Measurements from ENCODE around the gene FICD. TPM values are rescaled to one million over a fixed set of nuclear protein-coding genes. Genes with fewer than 3 reads are reported as not detected.
A peak's percentile ranks its signal among the peaks of the same experiment; 100 is the strongest.

FICD gene
- total and polyA plus RNA-seq, 2 of the 13 experiments (the other 11 are each of a cell fraction or from before 2014, with no cell fraction given): 0.99 to 3.0 TPM

GRCh38 chr12:108562348-108563135, 47.5 kb downstream of the FICD start, which contains the start of gene ISCU (continued):
- TF ChIP-seq, protein P1, sequence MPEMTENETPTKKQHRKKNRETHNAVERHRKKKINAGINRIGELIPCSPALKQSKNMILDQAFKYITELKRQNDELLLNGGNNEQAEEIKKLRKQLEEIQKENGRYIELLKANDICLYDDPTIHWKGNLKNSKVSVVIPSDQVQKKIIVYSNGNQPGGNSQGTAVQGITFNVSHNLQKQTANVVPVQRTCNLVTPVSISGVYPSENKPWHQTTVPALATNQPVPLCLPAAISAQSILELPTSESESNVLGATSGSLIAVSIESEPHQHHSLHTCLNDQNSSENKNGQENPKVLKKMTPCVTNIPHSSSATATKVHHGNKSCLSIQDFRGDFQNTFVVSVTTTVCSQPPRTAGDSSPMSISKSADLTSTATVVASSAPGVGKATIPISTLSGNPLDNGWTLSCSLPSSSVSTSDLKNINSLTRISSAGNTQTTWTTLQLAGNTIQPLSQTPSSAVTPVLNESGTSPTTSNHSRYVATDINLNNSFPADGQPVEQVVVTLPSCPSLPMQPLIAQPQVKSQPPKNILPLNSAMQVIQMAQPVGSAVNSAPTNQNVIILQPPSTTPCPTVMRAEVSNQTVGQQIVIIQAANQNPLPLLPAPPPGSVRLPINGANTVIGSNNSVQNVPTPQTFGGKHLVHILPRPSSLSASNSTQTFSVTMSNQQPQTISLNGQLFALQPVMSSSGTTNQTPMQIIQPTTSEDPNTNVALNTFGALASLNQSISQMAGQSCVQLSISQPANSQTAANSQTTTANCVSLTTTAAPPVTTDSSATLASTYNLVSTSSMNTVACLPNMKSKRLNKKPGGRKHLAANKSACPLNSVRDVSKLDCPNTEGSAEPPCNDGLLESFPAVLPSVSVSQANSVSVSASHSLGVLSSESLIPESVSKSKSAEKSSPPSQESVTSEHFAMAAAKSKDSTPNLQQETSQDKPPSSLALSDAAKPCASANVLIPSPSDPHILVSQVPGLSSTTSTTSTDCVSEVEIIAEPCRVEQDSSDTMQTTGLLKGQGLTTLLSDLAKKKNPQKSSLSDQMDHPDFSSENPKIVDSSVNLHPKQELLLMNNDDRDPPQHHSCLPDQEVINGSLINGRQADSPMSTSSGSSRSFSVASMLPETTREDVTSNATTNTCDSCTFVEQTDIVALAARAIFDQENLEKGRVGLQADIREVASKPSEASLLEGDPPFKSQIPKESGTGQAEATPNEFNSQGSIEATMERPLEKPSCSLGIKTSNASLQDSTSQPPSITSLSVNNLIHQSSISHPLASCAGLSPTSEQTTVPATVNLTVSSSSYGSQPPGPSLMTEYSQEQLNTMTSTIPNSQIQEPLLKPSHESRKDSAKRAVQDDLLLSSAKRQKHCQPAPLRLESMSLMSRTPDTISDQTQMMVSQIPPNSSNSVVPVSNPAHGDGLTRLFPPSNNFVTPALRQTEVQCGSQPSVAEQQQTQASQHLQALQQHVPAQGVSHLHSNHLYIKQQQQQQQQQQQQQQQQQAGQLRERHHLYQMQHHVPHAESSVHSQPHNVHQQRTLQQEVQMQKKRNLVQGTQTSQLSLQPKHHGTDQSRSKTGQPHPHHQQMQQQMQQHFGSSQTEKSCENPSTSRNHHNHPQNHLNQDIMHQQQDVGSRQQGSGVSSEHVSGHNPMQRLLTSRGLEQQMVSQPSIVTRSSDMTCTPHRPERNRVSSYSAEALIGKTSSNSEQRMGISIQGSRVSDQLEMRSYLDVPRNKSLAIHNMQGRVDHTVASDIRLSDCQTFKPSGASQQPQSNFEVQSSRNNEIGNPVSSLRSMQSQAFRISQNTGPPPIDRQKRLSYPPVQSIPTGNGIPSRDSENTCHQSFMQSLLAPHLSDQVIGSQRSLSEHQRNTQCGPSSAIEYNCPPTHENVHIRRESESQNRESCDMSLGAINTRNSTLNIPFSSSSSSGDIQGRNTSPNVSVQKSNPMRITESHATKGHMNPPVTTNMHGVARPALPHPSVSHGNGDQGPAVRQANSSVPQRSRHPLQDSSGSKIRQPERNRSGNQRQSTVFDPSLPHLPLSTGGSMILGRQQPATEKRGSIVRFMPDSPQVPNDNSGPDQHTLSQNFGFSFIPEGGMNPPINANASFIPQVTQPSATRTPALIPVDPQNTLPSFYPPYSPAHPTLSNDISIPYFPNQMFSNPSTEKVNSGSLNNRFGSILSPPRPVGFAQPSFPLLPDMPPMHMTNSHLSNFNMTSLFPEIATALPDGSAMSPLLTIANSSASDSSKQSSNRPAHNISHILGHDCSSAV (CRISPR knock-in tag; IDR thresholded peaks at IDR 0.05; ENCODE audit: borderline replicate concordance): no peak
- TF ChIP-seq DR1 (CRISPR knock-in tag; IDR thresholded peaks at IDR 0.05) (peak; percentile 74; the same call in 1 of the 2 replicates), ZNF543 (CRISPR knock-in tag; IDR thresholded peaks at IDR 0.05) (no peak), SMYD3 (CRISPR knock-in tag; IDR thresholded peaks at IDR 0.05) (no peak), SRF (IDR thresholded peaks at IDR 0.05; ENCODE audit: low read depth, low read length) (no peak), ZNF20 (CRISPR knock-in tag; IDR thresholded peaks at IDR 0.05) (no peak), ZMAT3 (CRISPR knock-in tag; conservative IDR thresholded peaks at IDR 0.05) (0 out of 2 replicates have a peak, but pooled peaks have one; percentile 30), HBP1 (CRISPR knock-in tag; IDR thresholded peaks at IDR 0.05; ENCODE audit: low read depth) (0 out of 2 replicates have a peak, but pooled peaks have one; percentile 76), ZNF746 (CRISPR knock-in tag; IDR thresholded peaks at IDR 0.05) (peak; percentile 68), PPARG (CRISPR knock-in tag; conservative IDR thresholded peaks at IDR 0.05) (peak; percentile 28; the same call in 1 of the 2 replicates)
- TF ChIP-seq, protein P2, sequence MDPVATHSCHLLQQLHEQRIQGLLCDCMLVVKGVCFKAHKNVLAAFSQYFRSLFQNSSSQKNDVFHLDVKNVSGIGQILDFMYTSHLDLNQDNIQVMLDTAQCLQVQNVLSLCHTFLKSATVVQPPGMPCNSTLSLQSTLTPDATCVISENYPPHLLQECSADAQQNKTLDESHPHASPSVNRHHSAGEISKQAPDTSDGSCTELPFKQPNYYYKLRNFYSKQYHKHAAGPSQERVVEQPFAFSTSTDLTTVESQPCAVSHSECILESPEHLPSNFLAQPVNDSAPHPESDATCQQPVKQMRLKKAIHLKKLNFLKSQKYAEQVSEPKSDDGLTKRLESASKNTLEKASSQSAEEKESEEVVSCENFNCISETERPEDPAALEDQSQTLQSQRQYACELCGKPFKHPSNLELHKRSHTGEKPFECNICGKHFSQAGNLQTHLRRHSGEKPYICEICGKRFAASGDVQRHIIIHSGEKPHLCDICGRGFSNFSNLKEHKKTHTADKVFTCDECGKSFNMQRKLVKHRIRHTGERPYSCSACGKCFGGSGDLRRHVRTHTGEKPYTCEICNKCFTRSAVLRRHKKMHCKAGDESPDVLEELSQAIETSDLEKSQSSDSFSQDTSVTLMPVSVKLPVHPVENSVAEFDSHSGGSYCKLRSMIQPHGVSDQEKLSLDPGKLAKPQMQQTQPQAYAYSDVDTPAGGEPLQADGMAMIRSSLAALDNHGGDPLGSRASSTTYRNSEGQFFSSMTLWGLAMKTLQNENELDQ (CRISPR knock-in tag; IDR thresholded peaks at IDR 0.05; ENCODE audit: borderline replicate concordance): no peak
- TF ChIP-seq, protein P3, sequence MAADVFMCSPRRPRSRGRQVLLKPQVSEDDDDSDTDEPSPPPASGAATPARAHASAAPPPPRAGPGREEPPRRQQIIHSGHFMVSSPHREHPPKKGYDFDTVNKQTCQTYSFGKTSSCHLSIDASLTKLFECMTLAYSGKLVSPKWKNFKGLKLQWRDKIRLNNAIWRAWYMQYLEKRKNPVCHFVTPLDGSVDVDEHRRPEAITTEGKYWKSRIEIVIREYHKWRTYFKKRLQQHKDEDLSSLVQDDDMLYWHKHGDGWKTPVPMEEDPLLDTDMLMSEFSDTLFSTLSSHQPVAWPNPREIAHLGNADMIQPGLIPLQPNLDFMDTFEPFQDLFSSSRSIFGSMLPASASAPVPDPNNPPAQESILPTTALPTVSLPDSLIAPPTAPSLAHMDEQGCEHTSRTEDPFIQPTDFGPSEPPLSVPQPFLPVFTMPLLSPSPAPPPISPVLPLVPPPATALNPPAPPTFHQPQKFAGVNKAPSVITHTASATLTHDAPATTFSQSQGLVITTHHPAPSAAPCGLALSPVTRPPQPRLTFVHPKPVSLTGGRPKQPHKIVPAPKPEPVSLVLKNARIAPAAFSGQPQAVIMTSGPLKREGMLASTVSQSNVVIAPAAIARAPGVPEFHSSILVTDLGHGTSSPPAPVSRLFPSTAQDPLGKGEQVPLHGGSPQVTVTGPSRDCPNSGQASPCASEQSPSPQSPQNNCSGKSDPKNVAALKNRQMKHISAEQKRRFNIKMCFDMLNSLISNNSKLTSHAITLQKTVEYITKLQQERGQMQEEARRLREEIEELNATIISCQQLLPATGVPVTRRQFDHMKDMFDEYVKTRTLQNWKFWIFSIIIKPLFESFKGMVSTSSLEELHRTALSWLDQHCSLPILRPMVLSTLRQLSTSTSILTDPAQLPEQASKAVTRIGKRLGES (CRISPR knock-in tag; IDR thresholded peaks at IDR 0.05; ENCODE audit: borderline replicate concordance): no peak

Measured in HepG2 (cell line).